HepG2 (cell line): ENCODE data around the gene SLC22A23. TPM values are rescaled to one million over a fixed set of nuclear protein-coding genes. Genes with fewer than 3 reads are reported as not detected.

Experiments used
- AHDC1 ChIP-seq: sonication (generic); formaldehyde crosslinking; IDR thresholded peaks from 2 replicates; pipeline ENCODE4 v1.5.1; 2020; ENCODE audit warnings: mild to moderate bottlenecking, missing genetic modification reagents, borderline replicate concordance
- CEBPZ ChIP-seq: IDR thresholded peaks from 2 replicates; pipeline ENCODE4 v1.6.1; 2012; ENCODE audit warnings: low read length, improper control_type of control experiment
- FOSL2 ChIP-seq: sonication (generic); formaldehyde crosslinking; IDR thresholded peaks from 2 replicates; pipeline ENCODE4 v1.4.0; 2020; ENCODE audit warnings: missing genetic modification reagents
- GABPA ChIP-seq, 2 experiments: IDR thresholded peaks; 2 replicates each; pipeline ENCODE4 v1.6.1; 2011 to 2016; ENCODE audit warnings: low read depth in 2 of 2, low read length in 1 of 2, missing biosample characterization in 1 of 2, missing genetic modification characterization in 1 of 2
- HOXA3 ChIP-seq: sonication (generic); formaldehyde crosslinking; IDR thresholded peaks from 2 replicates; pipeline ENCODE4 v1.5.0; 2020; ENCODE audit warnings: missing genetic modification reagents
- IKZF5 ChIP-seq: IDR thresholded peaks from 2 replicates; pipeline ENCODE4 v1.6.1; 2018; ENCODE audit warnings: missing genetic modification reagents, mild to moderate bottlenecking, missing compliant biosample characterization
- KAT7 ChIP-seq: IDR thresholded peaks from 2 replicates; pipeline ENCODE4 v1.6.1; 2018; ENCODE audit warnings: borderline replicate concordance, missing compliant biosample characterization
- MAFG ChIP-seq: sonication (generic); formaldehyde crosslinking; IDR thresholded peaks from 2 replicates; pipeline ENCODE4 v1.5.1; 2020; ENCODE audit warnings: mild to moderate bottlenecking, missing genetic modification reagents
- MLLT10 ChIP-seq: sonication (generic); formaldehyde crosslinking; IDR thresholded peaks from 2 replicates; pipeline ENCODE4 v1.4.0; 2020; ENCODE audit warnings: missing genetic modification reagents
- SOX5 ChIP-seq: IDR thresholded peaks from 2 replicates; pipeline ENCODE4 v1.6.1; 2016; ENCODE audit warnings: borderline replicate concordance
- ZBTB4 ChIP-seq: sonication (generic); formaldehyde crosslinking; IDR thresholded peaks from 2 replicates; pipeline ENCODE4 v1.4.0; 2020; ENCODE audit warnings: missing genetic modification reagents, mild to moderate bottlenecking, borderline replicate concordance
- polyA plus RNA-seq, 8 experiments: library from polyadenylated mRNA; depleted of rRNA in 3 of 8; stranded (reverse) in 7 of 8; unstranded in 1 of 8; fragments of >200 nt; fragmentation: Illumina TruSeq in 4 of 8; extraction: Trizol in 4 of 8; gene quantifications; 2 replicates each; pipeline versions ENCODE4 v1.2.1 to v1.2.3, GENCODE V29; 2011 to 2016; ENCODE audit warnings: low read depth in 4 of 8, missing spikeins in 1 of 8, mixed read lengths in 1 of 8; ENCODE audit not compliant: insufficient read depth in 1 of 8
- total RNA-seq, 5 experiments: library from RNA; depleted of rRNA; stranded (reverse); fragments of >200 nt; fragmentation: Illumina TruSeq; extraction: Trizol; gene quantifications; 2 replicates each; pipeline ENCODE4 v1.2.3, GENCODE V29; 2016; ENCODE audit warnings: low read depth in 1 of 5
- TF ChIP-seq, protein P1 (sequence below): sonication (generic); formaldehyde crosslinking; conservative IDR thresholded peaks from 2 replicates; pipeline ENCODE4 v1.4.0; 2020; ENCODE audit warnings: mild to moderate bottlenecking, missing genetic modification reagents, moderate library complexity

SLC22A23 gene
- total and polyA plus RNA-seq, 2 of the 13 experiments (the other 11 are each of a cell fraction or from before 2014, with no cell fraction given) = 11.8 to 17.5 TPM

GRCh38 chr6:3383525-3383924, 73.3 kb downstream of the SLC22A23 start (continued):
- TF ChIP-seq KAT7 (CRISPR knock-in tag) = no peak
- TF ChIP-seq, protein P1, sequence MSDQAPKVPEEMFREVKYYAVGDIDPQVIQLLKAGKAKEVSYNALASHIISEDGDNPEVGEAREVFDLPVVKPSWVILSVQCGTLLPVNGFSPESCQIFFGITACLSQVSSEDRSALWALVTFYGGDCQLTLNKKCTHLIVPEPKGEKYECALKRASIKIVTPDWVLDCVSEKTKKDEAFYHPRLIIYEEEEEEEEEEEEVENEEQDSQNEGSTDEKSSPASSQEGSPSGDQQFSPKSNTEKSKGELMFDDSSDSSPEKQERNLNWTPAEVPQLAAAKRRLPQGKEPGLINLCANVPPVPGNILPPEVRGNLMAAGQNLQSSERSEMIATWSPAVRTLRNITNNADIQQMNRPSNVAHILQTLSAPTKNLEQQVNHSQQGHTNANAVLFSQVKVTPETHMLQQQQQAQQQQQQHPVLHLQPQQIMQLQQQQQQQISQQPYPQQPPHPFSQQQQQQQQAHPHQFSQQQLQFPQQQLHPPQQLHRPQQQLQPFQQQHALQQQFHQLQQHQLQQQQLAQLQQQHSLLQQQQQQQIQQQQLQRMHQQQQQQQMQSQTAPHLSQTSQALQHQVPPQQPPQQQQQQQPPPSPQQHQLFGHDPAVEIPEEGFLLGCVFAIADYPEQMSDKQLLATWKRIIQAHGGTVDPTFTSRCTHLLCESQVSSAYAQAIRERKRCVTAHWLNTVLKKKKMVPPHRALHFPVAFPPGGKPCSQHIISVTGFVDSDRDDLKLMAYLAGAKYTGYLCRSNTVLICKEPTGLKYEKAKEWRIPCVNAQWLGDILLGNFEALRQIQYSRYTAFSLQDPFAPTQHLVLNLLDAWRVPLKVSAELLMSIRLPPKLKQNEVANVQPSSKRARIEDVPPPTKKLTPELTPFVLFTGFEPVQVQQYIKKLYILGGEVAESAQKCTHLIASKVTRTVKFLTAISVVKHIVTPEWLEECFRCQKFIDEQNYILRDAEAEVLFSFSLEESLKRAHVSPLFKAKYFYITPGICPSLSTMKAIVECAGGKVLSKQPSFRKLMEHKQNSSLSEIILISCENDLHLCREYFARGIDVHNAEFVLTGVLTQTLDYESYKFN (CRISPR knock-in tag) = peak; percentile 45; the same call in 1 of the 2 replicates
- no peak for TF ChIP-seq MAFG (CRISPR knock-in tag)
- peak; percentile 58 for TF ChIP-seq FOSL2 (CRISPR knock-in tag)
- TF ChIP-seq MLLT10 (CRISPR knock-in tag) = no peak
- no peak for TF ChIP-seq CEBPZ
- peak; percentile 75; the same call in 1 of the 2 replicates for TF ChIP-seq ZBTB4 (CRISPR knock-in tag)
- TF ChIP-seq GABPA (IDR thresholded peaks at IDR 0.05; ENCODE audit: low read depth, low read length) = no peak
- TF ChIP-seq GABPA (CRISPR knock-in tag; IDR thresholded peaks at IDR 0.05; ENCODE audit: low read depth) = no peak
- peak; percentile 42; the same call in 1 of the 2 replicates for TF ChIP-seq AHDC1
- no peak for TF ChIP-seq IKZF5
- TF ChIP-seq HOXA3 (CRISPR knock-in tag) = peak; percentile 42; the same call in 1 of the 2 replicates
- no peak for TF ChIP-seq SOX5
